Omental fat pad (tissue), 4 donors: ENCODE measurements around the gene IRF3. TPM values are rescaled to one million over a fixed set of nuclear protein-coding genes. Genes with fewer than 3 reads are reported as not detected.

Experiments used
- ATAC-seq: fragments of 150-250 bp; one replicate; pipeline ENCODE4 v1.9.1; 2016; ENCODE audit warnings: mild to moderate bottlenecking, moderate library complexity; ENCODE audit not compliant: low FRiP score
- DNase-seq: peaks from one replicate; pipeline ENCODE4 v3.0.0-alpha.2; 2019; ENCODE audit warnings: low spot score
- CTCF ChIP-seq, 3 donors: fragments of 450-650 bp; IDR thresholded peaks; one replicate each; pipeline ENCODE4 v1.5.1; 2016 to 2017; ENCODE audit warnings: antibody characterized with exemption in 3 of 3, mild to moderate bottlenecking in 3 of 3, moderate library complexity in 2 of 3
- total RNA-seq, 4 donors: library from RNA; depleted of rRNA; stranded (reverse); fragments of >200 nt; gene quantifications; one replicate each; pipeline ENCODE4 v1.1.0, GENCODE V29; 2016

Gene IRF3
- total RNA-seq, 4 donors from 2014 or later: 32.4 to 62.7 (median 36.4) TPM

- no peak for ATAC-seq
- DNase-seq: no peak
These were observed 6.9 kb downstream of the IRF3 start for GRCh38 chr19:49658566-49659442.

GRCh38 chr19:49658139-49658517, 7.5 kb downstream of the IRF3 start:
- DNase-seq (no peak), ATAC-seq (no peak)
- TF ChIP-seq CTCF (IDR thresholded peaks at IDR 0.05): no peak

More at GRCh38 chr19:49658566-49659442, 6.9 kb downstream of the IRF3 start:
- TF ChIP-seq CTCF (IDR thresholded peaks at IDR 0.05): no peak

- DNase-seq: no peak
- TF ChIP-seq CTCF (IDR thresholded peaks at IDR 0.05): no peak
These were observed 8.0 kb downstream of the IRF3 start for GRCh38 chr19:49657493-49658138.

GRCh38 chr19:49656456-49657109, 9.1 kb downstream of the IRF3 start:
- no peak for TF ChIP-seq CTCF (IDR thresholded peaks at IDR 0.05)
- no peak for ATAC-seq

More at GRCh38 chr19:49657493-49658138, 8.0 kb downstream of the IRF3 start:
- no peak for ATAC-seq

GRCh38 chr19:49655570-49656455, 9.8 kb downstream of the IRF3 start:
- DNase-seq (no peak), ATAC-seq (no peak)
- no peak for TF ChIP-seq CTCF (IDR thresholded peaks at IDR 0.05)

More at GRCh38 chr19:49656456-49657109, 9.1 kb downstream of the IRF3 start:
- no peak for DNase-seq

- DNase-seq: no peak
- ATAC-seq: no peak
- no peak for TF ChIP-seq CTCF (IDR thresholded peaks at IDR 0.05)
These were observed 11.1 kb downstream of the IRF3 start for GRCh38 chr19:49654581-49654980.
